ENCODE data around the gene ARMC3.

DNA sequence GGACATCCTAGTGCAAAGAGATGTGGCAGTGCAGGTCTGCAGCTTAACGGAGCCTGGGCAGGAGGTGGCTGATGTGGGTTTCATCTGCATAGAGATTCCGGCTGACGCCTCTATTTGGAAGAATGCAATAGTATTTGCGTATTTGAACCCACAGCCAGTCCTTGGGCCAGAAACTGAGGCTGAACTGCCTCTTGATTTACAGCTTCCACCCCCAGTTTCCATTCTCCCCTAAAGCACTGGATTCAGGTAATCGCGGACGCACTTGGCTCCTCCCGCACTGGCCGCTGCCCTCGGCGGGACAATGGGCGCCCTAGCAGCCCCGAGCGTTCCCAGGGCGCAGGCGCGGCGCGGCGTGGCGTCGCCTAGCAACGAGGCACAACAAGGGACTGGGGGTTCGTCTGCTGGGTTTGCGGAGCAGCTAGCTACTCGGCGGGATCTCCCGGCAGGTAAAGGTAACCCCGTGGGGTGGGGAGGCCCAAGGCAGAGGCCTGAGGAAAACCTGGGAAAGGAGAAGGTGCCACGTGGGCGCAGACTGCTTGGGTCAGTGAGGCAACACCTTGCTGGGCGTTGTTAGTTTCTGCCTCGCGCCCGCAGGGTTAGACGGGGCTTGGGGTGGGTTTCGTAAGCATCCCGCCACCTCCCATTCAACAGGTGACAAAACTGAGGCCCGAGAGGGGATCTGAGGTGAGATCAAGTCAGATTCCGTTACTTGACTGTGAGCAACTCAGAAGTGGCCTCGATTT lies at the start of gene ARMC3:
- TF ChIP-seq, protein P1, sequence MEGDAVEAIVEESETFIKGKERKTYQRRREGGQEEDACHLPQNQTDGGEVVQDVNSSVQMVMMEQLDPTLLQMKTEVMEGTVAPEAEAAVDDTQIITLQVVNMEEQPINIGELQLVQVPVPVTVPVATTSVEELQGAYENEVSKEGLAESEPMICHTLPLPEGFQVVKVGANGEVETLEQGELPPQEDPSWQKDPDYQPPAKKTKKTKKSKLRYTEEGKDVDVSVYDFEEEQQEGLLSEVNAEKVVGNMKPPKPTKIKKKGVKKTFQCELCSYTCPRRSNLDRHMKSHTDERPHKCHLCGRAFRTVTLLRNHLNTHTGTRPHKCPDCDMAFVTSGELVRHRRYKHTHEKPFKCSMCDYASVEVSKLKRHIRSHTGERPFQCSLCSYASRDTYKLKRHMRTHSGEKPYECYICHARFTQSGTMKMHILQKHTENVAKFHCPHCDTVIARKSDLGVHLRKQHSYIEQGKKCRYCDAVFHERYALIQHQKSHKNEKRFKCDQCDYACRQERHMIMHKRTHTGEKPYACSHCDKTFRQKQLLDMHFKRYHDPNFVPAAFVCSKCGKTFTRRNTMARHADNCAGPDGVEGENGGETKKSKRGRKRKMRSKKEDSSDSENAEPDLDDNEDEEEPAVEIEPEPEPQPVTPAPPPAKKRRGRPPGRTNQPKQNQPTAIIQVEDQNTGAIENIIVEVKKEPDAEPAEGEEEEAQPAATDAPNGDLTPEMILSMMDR (IDR thresholded peaks at IDR 0.05; ENCODE audit: low read depth, low read length, missing input control), result no peak
- TF ChIP-seq EGR1 (IDR thresholded peaks at IDR 0.05; ENCODE audit: low read depth in 2 of 2) (no peak), SP1 (IDR thresholded peaks at IDR 0.05) (no peak), TAF1 (conservative IDR thresholded peaks at IDR 0.05) (no peak)
- TF ChIP-seq, protein P2, sequence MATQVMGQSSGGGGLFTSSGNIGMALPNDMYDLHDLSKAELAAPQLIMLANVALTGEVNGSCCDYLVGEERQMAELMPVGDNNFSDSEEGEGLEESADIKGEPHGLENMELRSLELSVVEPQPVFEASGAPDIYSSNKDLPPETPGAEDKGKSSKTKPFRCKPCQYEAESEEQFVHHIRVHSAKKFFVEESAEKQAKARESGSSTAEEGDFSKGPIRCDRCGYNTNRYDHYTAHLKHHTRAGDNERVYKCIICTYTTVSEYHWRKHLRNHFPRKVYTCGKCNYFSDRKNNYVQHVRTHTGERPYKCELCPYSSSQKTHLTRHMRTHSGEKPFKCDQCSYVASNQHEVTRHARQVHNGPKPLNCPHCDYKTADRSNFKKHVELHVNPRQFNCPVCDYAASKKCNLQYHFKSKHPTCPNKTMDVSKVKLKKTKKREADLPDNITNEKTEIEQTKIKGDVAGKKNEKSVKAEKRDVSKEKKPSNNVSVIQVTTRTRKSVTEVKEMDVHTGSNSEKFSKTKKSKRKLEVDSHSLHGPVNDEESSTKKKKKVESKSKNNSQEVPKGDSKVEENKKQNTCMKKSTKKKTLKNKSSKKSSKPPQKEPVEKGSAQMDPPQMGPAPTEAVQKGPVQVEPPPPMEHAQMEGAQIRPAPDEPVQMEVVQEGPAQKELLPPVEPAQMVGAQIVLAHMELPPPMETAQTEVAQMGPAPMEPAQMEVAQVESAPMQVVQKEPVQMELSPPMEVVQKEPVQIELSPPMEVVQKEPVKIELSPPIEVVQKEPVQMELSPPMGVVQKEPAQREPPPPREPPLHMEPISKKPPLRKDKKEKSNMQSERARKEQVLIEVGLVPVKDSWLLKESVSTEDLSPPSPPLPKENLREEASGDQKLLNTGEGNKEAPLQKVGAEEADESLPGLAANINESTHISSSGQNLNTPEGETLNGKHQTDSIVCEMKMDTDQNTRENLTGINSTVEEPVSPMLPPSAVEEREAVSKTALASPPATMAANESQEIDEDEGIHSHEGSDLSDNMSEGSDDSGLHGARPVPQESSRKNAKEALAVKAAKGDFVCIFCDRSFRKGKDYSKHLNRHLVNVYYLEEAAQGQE (IDR thresholded peaks at IDR 0.05), result no peak

Measured in liver (tissue), 3 donors.